Right lobe of liver (tissue), 6 donors: ENCODE measurements around the gene TCF4. TPM values are rescaled to one million over a fixed set of nuclear protein-coding genes. Genes with fewer than 3 reads are reported as not detected.

Source experiments
- ATAC-seq, 4 donors: fragments of 200-7000 bp; cut with Tn5 transposase; one replicate each; pipeline ENCODE4 v1.9.1; 2020; ENCODE audit warnings: mild to moderate bottlenecking in 4 of 4, moderate library complexity in 4 of 4
- DNase-seq, 3 donors: peaks; one replicate each; pipeline ENCODE4 v3.0.0-alpha.2; 2020
- H3K27ac ChIP-seq, 3 donors: fragments of 200-600 bp; one replicate each; pipeline ENCODE4 v1.8.0; 2022
- H3K27me3 ChIP-seq, 2 donors: fragments of 200-600 bp; one replicate each; pipeline ENCODE4 v1.8.0; 2022
- H3K36me3 ChIP-seq, 4 donors: fragments of 200-600 bp; sonication (generic) in 1 of 4; one replicate each; pipeline versions ENCODE4 v1.5.1 to v1.8.0; 2017 to 2022; ENCODE audit warnings: control low read depth in 1 of 4
- H3K4me1 ChIP-seq, 4 donors: fragments of 200-600 bp; sonication (generic) in 1 of 4; one replicate each; pipeline versions ENCODE4 v1.5.1 to v1.8.0; 2017 to 2022; ENCODE audit warnings: control low read depth in 1 of 4
- H3K4me3 ChIP-seq, 3 donors: fragments of 200-600 bp; one replicate each; pipeline ENCODE4 v1.8.0; 2022
- H3K9me3 ChIP-seq, 4 donors: fragments of 200-600 bp; sonication (generic) in 1 of 4; one replicate each; pipeline versions ENCODE4 v1.5.1 to v1.8.0; 2017 to 2022; ENCODE audit warnings: control low read depth in 1 of 4
- POLR2A ChIP-seq: fragments of 450-650 bp; IDR thresholded peaks from one replicate; pipeline ENCODE4 v1.6.1; 2017; ENCODE audit warnings: antibody characterized with exemption, mild to moderate bottlenecking
- WGBS: methylation state at CpG from one replicate; pipeline ENCODE4 v1.1.6; 2018; ENCODE audit warnings: low coverage, low lambda C conversion rate; ENCODE audit not compliant: insufficient coverage; ENCODE audit errors: missing lambda C conversion rate; 5-methylcytosine and 5-hydroxymethylcytosine counted together
- intact Hi-C, 2 donors: fragments of 100-400 bp; cut with DNase I; formaldehyde crosslinking; loops; one replicate each; pipeline versions ENCODE4 v1.11.2 to v1.14.1; 2022
- total RNA-seq, 6 experiments: library from RNA; depleted of rRNA in 2 of 6; stranded (reverse); fragments of >200 nt in 2 of 6; fragmentation: NEBNext Ultra II Directional in 3 of 6; extraction: Animal tissue kit (Norgen Biotek cat#: 25700) in 3 of 6; gene quantifications; one replicate each; pipeline versions ENCODE4 v1.1.0 to v1.2.4, GENCODE V29; 2016 to 2023
- TF ChIP-seq, protein P1 (sequence below), 4 donors: fragments of 200-600 bp in 3 of 4; fragments of 450-650 bp in 1 of 4; IDR thresholded peaks; one replicate each; pipeline versions ENCODE4 v1.5.1 to v1.8.0; 2016 to 2022; ENCODE audit warnings: antibody characterized with exemption in 4 of 4, mild to moderate bottlenecking in 2 of 4
- donor health status: DM: no; HTN: yes; CAD: no.
- donor health status: DM: no; HTN: no; CAD: no.
- donor health status: DM: no; HTN: no; CAD: no.
- donor health status: DM: no; HTN: yes; CAD: no.
- donor health status: DM: no; HTN: yes; CAD: no.

Gene TCF4
- total RNA-seq, 6 experiments from 2014 or later, result 8.1 to 19.5 (median 10.4) TPM

DNA sequence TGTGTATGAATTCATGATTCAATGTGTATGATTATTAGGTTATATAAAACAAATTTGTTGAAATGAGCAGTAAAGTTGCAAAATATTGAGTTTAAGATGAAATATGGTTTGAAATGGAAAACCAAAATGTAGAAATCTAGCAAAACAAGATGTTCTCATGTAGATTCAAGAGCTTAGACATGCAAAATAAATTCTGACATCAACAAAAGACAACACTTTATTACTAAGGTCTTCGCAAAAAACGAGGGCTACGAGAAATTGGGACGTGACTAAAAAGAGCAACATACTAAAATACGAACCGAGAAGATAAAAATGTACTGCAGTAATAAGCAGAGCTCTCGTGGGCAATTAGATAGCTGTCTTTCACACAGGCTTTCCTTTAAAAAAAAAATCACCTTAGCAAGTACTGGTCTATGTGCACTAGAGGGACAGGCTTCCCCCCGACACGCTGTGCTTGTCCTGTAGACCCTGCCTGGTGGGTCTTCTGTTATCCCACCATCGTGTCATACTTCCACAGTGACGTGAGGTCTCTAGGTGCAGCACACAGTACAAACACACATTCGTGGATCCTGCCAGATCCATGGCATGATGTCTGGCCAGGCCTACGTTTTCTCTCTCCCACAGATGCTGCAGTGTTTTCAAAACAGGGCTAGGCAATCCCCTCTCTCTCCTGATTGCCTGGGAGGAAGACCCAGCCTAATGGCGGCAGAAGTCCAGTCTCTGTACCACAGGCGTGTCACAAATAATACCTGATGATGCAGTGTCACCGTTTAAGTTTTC lies 240.8 kb downstream of the TCF4 start:
- ATAC-seq (no peak), DNase-seq (no peak)
- Histone ChIP-seq H3K4me3 (no peak overlapping the region), H3K27ac (no peak overlapping the region), H3K36me3 (no peaks in the 10 kb centered on the region), H3K4me1 (no peaks in the 10 kb centered on the region), H3K27me3 (peaks cover 0 to 3% of the 10 kb centered on the region in 2 donors), H3K9me3 (no peaks in the 10 kb centered on the region)
- intact Hi-C loops, result no loop called here
- WGBS, result 73% methylated on average over 13 of the region's 16 CpGs
- no peak for TF ChIP-seq POLR2A
- TF ChIP-seq, protein P1, sequence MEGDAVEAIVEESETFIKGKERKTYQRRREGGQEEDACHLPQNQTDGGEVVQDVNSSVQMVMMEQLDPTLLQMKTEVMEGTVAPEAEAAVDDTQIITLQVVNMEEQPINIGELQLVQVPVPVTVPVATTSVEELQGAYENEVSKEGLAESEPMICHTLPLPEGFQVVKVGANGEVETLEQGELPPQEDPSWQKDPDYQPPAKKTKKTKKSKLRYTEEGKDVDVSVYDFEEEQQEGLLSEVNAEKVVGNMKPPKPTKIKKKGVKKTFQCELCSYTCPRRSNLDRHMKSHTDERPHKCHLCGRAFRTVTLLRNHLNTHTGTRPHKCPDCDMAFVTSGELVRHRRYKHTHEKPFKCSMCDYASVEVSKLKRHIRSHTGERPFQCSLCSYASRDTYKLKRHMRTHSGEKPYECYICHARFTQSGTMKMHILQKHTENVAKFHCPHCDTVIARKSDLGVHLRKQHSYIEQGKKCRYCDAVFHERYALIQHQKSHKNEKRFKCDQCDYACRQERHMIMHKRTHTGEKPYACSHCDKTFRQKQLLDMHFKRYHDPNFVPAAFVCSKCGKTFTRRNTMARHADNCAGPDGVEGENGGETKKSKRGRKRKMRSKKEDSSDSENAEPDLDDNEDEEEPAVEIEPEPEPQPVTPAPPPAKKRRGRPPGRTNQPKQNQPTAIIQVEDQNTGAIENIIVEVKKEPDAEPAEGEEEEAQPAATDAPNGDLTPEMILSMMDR (IDR thresholded peaks at IDR 0.05), result no peak

DNA sequence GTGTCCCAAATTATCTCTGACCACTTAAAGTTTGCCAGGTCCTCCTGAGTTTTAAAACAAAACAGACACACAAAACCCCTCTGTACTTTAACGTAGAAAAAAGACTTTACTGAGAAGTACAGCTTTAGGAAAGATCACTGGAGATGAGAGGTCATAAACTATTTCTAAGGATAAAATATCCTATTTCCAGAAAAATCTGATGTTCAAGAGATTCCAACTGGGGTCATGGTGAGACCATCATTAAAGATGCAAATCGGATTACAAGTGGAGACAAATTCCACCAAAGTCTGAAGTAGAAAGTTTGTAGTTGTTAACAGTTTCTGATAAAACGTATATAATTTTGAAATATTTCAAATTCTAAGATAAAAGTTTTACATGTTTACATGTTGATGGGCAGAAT lies 241.6 kb downstream of the TCF4 start:
- intact Hi-C loops, result no loop called here
- no peak overlapping the region for H3K4me3 ChIP-seq
- WGBS, result 51% methylated on average over 3 of the region's 3 CpGs
- DNase-seq, result no peak
- H3K9me3 ChIP-seq, result no peaks in the 10 kb centered on the region
- no peaks in the 10 kb centered on the region for H3K4me1 ChIP-seq
- TF ChIP-seq, protein P1 (IDR thresholded peaks at IDR 0.05), result no peak
- TF ChIP-seq POLR2A, result no peak
- no peaks in the 10 kb centered on the region for H3K36me3 ChIP-seq
- peaks cover 0 to 3% of the 10 kb centered on the region in 2 donors for H3K27me3 ChIP-seq
- no peak for ATAC-seq
- H3K27ac ChIP-seq, result no peak overlapping the region

DNA sequence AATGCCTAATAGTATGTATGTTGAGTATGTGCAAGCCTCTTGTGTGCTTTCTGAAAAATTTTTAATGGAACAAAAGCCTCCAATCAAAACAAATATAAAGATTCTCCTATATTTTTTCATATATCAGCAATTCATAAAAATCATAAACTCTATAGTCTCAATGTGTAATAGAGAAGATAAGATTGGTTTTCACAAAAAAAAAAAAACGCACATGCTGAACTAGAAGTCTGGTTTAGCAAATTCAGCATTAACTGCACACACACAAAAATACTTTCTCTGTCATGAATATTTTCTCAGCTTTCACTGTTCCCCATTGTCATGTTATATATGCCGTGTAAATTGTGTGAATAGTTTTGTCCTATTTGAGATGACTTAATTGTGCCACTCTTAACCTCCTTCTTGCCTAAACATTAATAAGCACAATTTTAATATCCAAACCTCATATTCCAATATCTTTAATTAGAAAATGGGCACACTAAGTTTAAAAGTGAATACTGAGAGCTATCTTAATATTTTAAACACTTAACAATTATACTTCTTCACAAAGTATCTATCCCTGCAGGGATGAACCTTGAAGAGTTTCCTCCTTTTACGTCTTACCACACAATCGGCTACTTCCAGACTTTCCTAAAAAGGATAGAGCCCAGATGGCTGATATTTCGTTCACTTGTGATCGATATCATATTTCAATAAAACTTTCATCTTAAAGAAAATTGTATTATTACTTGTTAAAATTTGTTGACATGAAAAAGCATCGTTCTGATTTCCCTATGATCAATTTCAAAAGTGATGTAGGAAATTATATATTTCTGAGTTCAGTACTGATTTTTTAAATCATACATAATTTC lies 242.7 kb downstream of the TCF4 start:
- H3K27ac ChIP-seq, result no peak overlapping the region
- TF ChIP-seq, protein P1 (IDR thresholded peaks at IDR 0.05), result no peak
- TF ChIP-seq POLR2A, result no peak
- no peaks in the 10 kb centered on the region for H3K4me1 ChIP-seq
- H3K36me3 ChIP-seq, result no peaks in the 10 kb centered on the region
- H3K27me3 ChIP-seq, result peaks cover 0 to 3% of the 10 kb centered on the region in 2 donors
- H3K4me3 ChIP-seq, result no peak overlapping the region
- WGBS, result 65% methylated on average over 7 of the region's 7 CpGs
- no peak for DNase-seq
- ATAC-seq, result no peak
- intact Hi-C loops, result no loop called here
- H3K9me3 ChIP-seq, result no peaks in the 10 kb centered on the region

DNA sequence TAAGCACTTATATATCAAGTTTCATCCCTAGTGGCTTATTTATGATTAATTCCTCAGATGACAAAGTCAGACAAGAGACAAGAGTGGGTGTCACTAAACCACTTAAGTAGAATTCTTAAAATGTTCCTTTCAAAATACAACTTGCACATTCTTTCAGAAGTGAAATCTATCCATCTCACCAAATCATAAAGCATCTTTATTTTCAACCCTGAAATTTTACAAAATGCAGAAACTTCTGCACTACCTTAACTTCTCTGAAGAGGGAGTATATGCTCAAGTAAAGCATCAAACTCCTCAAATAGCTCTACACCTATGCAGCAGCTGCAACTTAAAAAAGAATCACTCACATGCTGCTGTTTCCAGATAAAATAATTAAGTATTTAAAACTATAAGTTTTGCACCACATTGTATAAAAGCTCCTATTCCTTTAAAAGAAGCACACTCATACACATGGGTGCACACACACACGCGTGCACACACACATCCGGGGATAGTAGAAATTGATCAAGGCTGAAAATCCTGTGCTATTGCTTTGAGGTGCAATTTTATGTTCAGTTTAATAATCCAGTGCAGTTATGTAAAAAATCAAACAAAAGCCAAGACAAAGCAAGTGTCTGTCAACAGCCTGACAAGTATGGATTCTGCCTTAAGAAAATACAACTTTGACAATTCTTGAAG lies 244.5 kb downstream of the TCF4 start:
- Histone ChIP-seq H3K4me1 (no peaks in the 10 kb centered on the region), H3K27me3 (peaks cover 0 to 3% of the 10 kb centered on the region in 2 donors), H3K9me3 (no peaks in the 10 kb centered on the region), H3K36me3 (no peaks in the 10 kb centered on the region), H3K4me3 (no peak overlapping the region), H3K27ac (no peak overlapping the region)
- ATAC-seq, result peak in 3 of 4 donors; percentile 54 to 65 (median 55)
- DNase-seq, result no peak
- no peak for TF ChIP-seq POLR2A
- TF ChIP-seq, protein P1 (IDR thresholded peaks at IDR 0.05), result peak; percentile 28 to 46 (median 35)
- intact Hi-C loops, result no loop called here
- WGBS, result 79% methylated on average over 3 of the region's 3 CpGs
